ENCODE measurements around the gene ETNK2. TPM values are rescaled to one million over a fixed set of nuclear protein-coding genes. Genes with fewer than 3 reads are reported as not detected.
A peak's percentile ranks its signal among the peaks of the same experiment; 100 is the strongest.

The ETNK2 gene
- total and polyA plus RNA-seq, 2 of the 13 experiments (the other 11 are each of a cell fraction or from before 2014, with no cell fraction given), result 15.5 to 42.8 TPM

DNA sequence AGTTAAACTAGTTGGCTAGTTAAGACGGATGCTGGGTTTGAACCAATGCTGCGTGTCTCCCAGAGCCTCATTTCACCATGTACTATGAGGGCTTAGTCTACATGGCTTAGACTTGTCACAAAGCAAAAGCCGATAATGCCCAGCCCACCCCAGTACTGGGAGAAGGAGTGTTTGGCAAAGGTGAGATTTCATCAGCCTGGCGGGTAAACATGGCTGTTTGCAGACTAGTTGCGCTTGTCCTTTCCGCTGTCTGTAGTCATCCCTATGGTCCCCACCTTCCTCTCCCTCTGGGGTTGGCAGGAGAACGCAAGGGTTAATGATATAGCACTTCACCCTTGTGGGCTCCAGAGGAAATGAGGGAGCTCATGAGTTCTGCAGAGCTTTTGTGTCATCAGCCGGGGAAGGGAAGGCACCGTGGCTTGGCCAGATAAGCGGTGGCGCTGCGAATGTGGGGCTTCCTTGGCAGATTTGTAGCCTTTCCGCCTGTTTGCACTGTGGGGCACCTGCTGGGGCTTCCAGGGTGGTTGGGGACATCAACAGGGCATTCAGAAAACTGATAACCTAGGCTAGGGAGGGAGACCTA lies 49.7 kb downstream of the ETNK2 start (continued):
- TF ChIP-seq THAP9 (CRISPR knock-in tag; IDR thresholded peaks at IDR 0.05; ENCODE audit: borderline replicate concordance), result no peak
- TF ChIP-seq ZNF451 (CRISPR knock-in tag; IDR thresholded peaks at IDR 0.05), result no peak
- TF ChIP-seq ZSCAN9 (CRISPR knock-in tag; IDR thresholded peaks at IDR 0.05; ENCODE audit: borderline replicate concordance), result 0 out of 2 replicates have a peak, but pooled peaks have one; percentile 32
- TF ChIP-seq ELF1 (CRISPR knock-in tag; IDR thresholded peaks at IDR 0.05), result 0 out of 2 replicates have a peak, but pooled peaks have one; percentile 27
- TF ChIP-seq, protein P1, sequence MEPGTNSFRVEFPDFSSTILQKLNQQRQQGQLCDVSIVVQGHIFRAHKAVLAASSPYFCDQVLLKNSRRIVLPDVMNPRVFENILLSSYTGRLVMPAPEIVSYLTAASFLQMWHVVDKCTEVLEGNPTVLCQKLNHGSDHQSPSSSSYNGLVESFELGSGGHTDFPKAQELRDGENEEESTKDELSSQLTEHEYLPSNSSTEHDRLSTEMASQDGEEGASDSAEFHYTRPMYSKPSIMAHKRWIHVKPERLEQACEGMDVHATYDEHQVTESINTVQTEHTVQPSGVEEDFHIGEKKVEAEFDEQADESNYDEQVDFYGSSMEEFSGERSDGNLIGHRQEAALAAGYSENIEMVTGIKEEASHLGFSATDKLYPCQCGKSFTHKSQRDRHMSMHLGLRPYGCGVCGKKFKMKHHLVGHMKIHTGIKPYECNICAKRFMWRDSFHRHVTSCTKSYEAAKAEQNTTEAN (CRISPR knock-in tag; conservative IDR thresholded peaks at IDR 0.05), result no peak
- TF ChIP-seq GZF1 (CRISPR knock-in tag; IDR thresholded peaks at IDR 0.05), result 0 out of 2 replicates have a peak, but pooled peaks have one; percentile 56
- no peak for TF ChIP-seq ATAD3A (CRISPR knock-in tag; IDR thresholded peaks at IDR 0.05)
- TF ChIP-seq, protein P2, sequence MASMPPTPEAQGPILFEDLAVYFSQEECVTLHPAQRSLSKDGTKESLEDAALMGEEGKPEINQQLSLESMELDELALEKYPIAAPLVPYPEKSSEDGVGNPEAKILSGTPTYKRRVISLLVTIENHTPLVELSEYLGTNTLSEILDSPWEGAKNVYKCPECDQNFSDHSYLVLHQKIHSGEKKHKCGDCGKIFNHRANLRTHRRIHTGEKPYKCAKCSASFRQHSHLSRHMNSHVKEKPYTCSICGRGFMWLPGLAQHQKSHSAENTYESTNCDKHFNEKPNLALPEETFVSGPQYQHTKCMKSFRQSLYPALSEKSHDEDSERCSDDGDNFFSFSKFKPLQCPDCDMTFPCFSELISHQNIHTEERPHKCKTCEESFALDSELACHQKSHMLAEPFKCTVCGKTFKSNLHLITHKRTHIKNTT (CRISPR knock-in tag; IDR thresholded peaks at IDR 0.05), result no peak
- TF ChIP-seq ZNF205 (CRISPR knock-in tag; IDR thresholded peaks at IDR 0.05), result no peak
- TF ChIP-seq TFAP4 (IDR thresholded peaks at IDR 0.05; ENCODE audit: borderline replicate concordance, low read depth), result peak; percentile 26; the same call in 1 of the 2 replicates
- no peak for TF ChIP-seq SP140L (CRISPR knock-in tag; IDR thresholded peaks at IDR 0.05; ENCODE audit: borderline replicate concordance)
- TF ChIP-seq POLR2G (IDR thresholded peaks at IDR 0.05; ENCODE audit: low read depth, low read length), result peak; percentile 30
- no peak for TF ChIP-seq JDP2 (CRISPR knock-in tag; IDR thresholded peaks at IDR 0.05; ENCODE audit: borderline replicate concordance)
- no peak for TF ChIP-seq ZFP62 (CRISPR knock-in tag; IDR thresholded peaks at IDR 0.05)
- no peak for TF ChIP-seq ZNF382 (CRISPR knock-in tag; IDR thresholded peaks at IDR 0.05; ENCODE audit: borderline replicate concordance)
- no peak for TF ChIP-seq NR3C1 (CRISPR knock-in tag; IDR thresholded peaks at IDR 0.05)
- TF ChIP-seq ZNF337 (CRISPR knock-in tag; IDR thresholded peaks at IDR 0.05; ENCODE audit: borderline replicate concordance, low read depth), result no peak
- TF ChIP-seq ZNF569 (CRISPR knock-in tag; IDR thresholded peaks at IDR 0.05; ENCODE audit: borderline replicate concordance), result no peak
- TF ChIP-seq MTF2 (CRISPR knock-in tag; IDR thresholded peaks at IDR 0.05; ENCODE audit: borderline replicate concordance), result no peak
- TF ChIP-seq ZNF788 (CRISPR knock-in tag; IDR thresholded peaks at IDR 0.05; ENCODE audit: borderline replicate concordance), result peak; percentile 68; the same call in 1 of the 2 replicates
- no peak; the same call in none of the 2 replicates for TF ChIP-seq ZMYM4 (CRISPR knock-in tag; IDR thresholded peaks at IDR 0.05)
- no peak for TF ChIP-seq SYNCRIP (IDR thresholded peaks at IDR 0.05; ENCODE audit: insufficient read depth, low read depth, low read length)
- no peak for TF ChIP-seq ZNF562 (CRISPR knock-in tag; IDR thresholded peaks at IDR 0.05; ENCODE audit: borderline replicate concordance)
